H1 (cell line): ENCODE results near the gene TRIM67.

Experiments
- CEBPB ChIP-seq: IDR thresholded peaks from 2 replicates; pipeline ENCODE4 v1.6.1; 2012; ENCODE audit warnings: low read depth, low read length
- CHD1 ChIP-seq: IDR thresholded peaks from 2 replicates; pipeline ENCODE4 v1.6.1; 2012; ENCODE audit warnings: low read depth, low read length, improper control_type of control experiment
- EZH2 ChIP-seq: fragments of 200-600 bp; sonication (generic); IDR thresholded peaks from 2 replicates; pipeline ENCODE4 v1.7.1; 2012; ENCODE audit warnings: low read depth, mild to moderate bottlenecking, moderate library complexity, low read length, inconsistent platforms; ENCODE audit not compliant: severe bottlenecking
- MAX ChIP-seq: IDR thresholded peaks from 2 replicates; pipeline ENCODE4 v1.6.1; 2012; ENCODE audit warnings: inconsistent platforms
- POLR2A ChIP-seq, 2 experiments: IDR thresholded peaks; 1 replicate in 1 of 2; 2 replicates in 1 of 2; pipeline ENCODE4 v1.6.1; 2011; ENCODE audit warnings: low read depth in 2 of 2, low read length in 2 of 2, mild to moderate bottlenecking in 2 of 2; ENCODE audit errors: control extremely low read depth in 1 of 2
- POLR2AphosphoS5 ChIP-seq: IDR thresholded peaks from 2 replicates; pipeline ENCODE4 v1.6.1; 2011; ENCODE audit warnings: low read depth, low read length
- SIN3A ChIP-seq, 2 experiments: IDR thresholded peaks in 1 of 2; conservative IDR thresholded peaks in 1 of 2; 2 replicates each; pipeline ENCODE4 v1.6.1; 2011 to 2012; ENCODE audit warnings: low read length in 2 of 2, improper control_type of control experiment in 1 of 2, low read depth in 1 of 2, mild to moderate bottlenecking in 1 of 2
- SP2 ChIP-seq: IDR thresholded peaks from 2 replicates; pipeline ENCODE4 v1.6.1; 2012; ENCODE audit warnings: mild to moderate bottlenecking, low read length, inconsistent platforms
- TAF1 ChIP-seq: IDR thresholded peaks from 2 replicates; pipeline ENCODE4 v1.6.1; 2011; ENCODE audit warnings: mild to moderate bottlenecking, low read depth, low read length
- USF2 ChIP-seq: IDR thresholded peaks from 2 replicates; pipeline ENCODE4 v1.6.1; 2011; ENCODE audit warnings: low read length, improper control_type of control experiment
- TF ChIP-seq, protein P1 (sequence below), 3 experiments: IDR thresholded peaks; 1 replicate in 2 of 3; 2 replicates in 1 of 3; pipeline versions ENCODE4 v1.5.1 to v1.6.1; 2011; ENCODE audit warnings: low read length in 3 of 3, mild to moderate bottlenecking in 3 of 3, inconsistent platforms in 2 of 3, low read depth in 1 of 3, moderate library complexity in 1 of 3; ENCODE audit not compliant: insufficient read depth in 1 of 3; ENCODE audit errors: control extremely low read depth in 1 of 3
- TF ChIP-seq, protein P2 (sequence below): IDR thresholded peaks from 2 replicates; pipeline ENCODE4 v1.6.1; 2011; ENCODE audit warnings: low read depth, mild to moderate bottlenecking, low read length; ENCODE audit not compliant: insufficient read depth

DNA sequence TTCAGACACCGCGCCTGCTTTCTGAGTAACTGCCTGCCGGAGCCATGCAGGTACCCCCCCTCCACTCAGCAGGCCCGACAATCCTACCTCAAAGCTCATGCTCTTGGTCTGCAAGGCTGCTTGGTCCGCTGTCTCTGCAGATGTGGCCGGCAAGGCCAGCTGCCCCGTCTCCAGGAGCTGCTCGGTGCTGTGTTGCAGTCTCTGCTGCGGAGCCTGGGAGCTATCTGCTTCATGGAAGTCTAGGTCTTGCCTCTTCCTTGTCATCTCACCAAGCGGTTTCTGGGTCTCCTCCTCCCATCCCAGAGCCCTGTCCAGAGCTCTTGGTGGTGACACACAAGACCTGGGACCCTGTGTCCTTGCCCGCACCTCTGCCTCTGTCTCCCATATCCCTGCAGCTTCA lies 55.2 kb downstream of the TRIM67 start:
- TF ChIP-seq, protein P1, sequence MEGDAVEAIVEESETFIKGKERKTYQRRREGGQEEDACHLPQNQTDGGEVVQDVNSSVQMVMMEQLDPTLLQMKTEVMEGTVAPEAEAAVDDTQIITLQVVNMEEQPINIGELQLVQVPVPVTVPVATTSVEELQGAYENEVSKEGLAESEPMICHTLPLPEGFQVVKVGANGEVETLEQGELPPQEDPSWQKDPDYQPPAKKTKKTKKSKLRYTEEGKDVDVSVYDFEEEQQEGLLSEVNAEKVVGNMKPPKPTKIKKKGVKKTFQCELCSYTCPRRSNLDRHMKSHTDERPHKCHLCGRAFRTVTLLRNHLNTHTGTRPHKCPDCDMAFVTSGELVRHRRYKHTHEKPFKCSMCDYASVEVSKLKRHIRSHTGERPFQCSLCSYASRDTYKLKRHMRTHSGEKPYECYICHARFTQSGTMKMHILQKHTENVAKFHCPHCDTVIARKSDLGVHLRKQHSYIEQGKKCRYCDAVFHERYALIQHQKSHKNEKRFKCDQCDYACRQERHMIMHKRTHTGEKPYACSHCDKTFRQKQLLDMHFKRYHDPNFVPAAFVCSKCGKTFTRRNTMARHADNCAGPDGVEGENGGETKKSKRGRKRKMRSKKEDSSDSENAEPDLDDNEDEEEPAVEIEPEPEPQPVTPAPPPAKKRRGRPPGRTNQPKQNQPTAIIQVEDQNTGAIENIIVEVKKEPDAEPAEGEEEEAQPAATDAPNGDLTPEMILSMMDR (IDR thresholded peaks at IDR 0.05; ENCODE audit: control extremely low read depth in 1 of 3, insufficient read depth in 1 of 3, low read depth in 1 of 3, low read length in 3 of 3) = no peak
- TF ChIP-seq CHD1 (no peak), USF2 (no peak), POLR2AphosphoS5 (no peak), EZH2 (no peak), TAF1 (no peak), SIN3A (conservative IDR thresholded peaks at IDR 0.05 in 1 of 2, IDR thresholded peaks at IDR 0.05 in 1 of 2; ENCODE audit: low read depth in 1 of 2, low read length in 2 of 2) (no peak), POLR2A (IDR thresholded peaks at IDR 0.05; ENCODE audit: control extremely low read depth in 1 of 2, low read depth in 2 of 2, low read length in 2 of 2) (no peak), CEBPB (no peak), MAX (no peak), SP2 (no peak)
- TF ChIP-seq, protein P2, sequence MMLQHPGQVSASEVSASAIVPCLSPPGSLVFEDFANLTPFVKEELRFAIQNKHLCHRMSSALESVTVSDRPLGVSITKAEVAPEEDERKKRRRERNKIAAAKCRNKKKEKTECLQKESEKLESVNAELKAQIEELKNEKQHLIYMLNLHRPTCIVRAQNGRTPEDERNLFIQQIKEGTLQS = no peak
